ENCODE results near the gene KHDC1L.

- TF ChIP-seq, protein P1, sequence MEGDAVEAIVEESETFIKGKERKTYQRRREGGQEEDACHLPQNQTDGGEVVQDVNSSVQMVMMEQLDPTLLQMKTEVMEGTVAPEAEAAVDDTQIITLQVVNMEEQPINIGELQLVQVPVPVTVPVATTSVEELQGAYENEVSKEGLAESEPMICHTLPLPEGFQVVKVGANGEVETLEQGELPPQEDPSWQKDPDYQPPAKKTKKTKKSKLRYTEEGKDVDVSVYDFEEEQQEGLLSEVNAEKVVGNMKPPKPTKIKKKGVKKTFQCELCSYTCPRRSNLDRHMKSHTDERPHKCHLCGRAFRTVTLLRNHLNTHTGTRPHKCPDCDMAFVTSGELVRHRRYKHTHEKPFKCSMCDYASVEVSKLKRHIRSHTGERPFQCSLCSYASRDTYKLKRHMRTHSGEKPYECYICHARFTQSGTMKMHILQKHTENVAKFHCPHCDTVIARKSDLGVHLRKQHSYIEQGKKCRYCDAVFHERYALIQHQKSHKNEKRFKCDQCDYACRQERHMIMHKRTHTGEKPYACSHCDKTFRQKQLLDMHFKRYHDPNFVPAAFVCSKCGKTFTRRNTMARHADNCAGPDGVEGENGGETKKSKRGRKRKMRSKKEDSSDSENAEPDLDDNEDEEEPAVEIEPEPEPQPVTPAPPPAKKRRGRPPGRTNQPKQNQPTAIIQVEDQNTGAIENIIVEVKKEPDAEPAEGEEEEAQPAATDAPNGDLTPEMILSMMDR (IDR thresholded peaks at IDR 0.05; ENCODE audit: low read depth, low read length, poor library complexity, severe bottlenecking), result no peak
- TF ChIP-seq EZH2phosphoT487 (IDR thresholded peaks at IDR 0.05; ENCODE audit: borderline replicate concordance, low read length), result no peak
Measured at GRCh38 chr6:73174646-73175045, 50.6 kb downstream of the KHDC1L start.

Data from DOHH2 (cell line).